MM.1S (cell line): ENCODE results near the gene RASSF1.

Experiments
- DNase-seq: peaks from one replicate; pipeline ENCODE4 v3.0.0-alpha.2; 2015
- H2AFZ ChIP-seq: fragments of 300-600 bp; sonication (generic); 2 replicates; pipeline ENCODE4 v1.6.0; 2016; ENCODE audit warnings: antibody characterized with exemption, low read length
- H3F3A ChIP-seq: fragments of 300-600 bp; sonication (generic); 2 replicates; pipeline ENCODE4 v1.6.1; 2016; ENCODE audit warnings: mild to moderate bottlenecking, antibody characterized with exemption, low read length, moderate library complexity, mixed read lengths; ENCODE audit not compliant: insufficient read depth
- H3K27ac ChIP-seq: fragments of 300-600 bp; sonication (generic); 2 replicates; pipeline ENCODE4 v1.5.1; 2016; ENCODE audit warnings: mild to moderate bottlenecking, low read length
- H3K27me3 ChIP-seq: fragments of 300-600 bp; sonication (generic); replicated peaks from 2 replicates; pipeline ENCODE4 v1.6.0; 2016; ENCODE audit warnings: low read length; ENCODE audit not compliant: insufficient read depth
- H3K36me3 ChIP-seq: fragments of 300-600 bp; sonication (generic); replicated peaks from 2 replicates; pipeline ENCODE4 v1.6.1; 2016; ENCODE audit warnings: mild to moderate bottlenecking, low read length, mixed read lengths; ENCODE audit not compliant: insufficient read depth
- H3K4me1 ChIP-seq: fragments of 300-600 bp; sonication (generic); 2 replicates; pipeline ENCODE4 v1.6.1; 2016; ENCODE audit warnings: low read length, mixed read lengths
- H3K4me2 ChIP-seq: fragments of 300-600 bp; sonication (generic); 2 replicates; pipeline ENCODE4 v1.6.0; 2016; ENCODE audit warnings: low read depth, low read length
- H3K4me3 ChIP-seq: fragments of 300-600 bp; sonication (generic); 2 replicates; pipeline ENCODE4 v1.5.1; 2016; ENCODE audit warnings: low read length, mixed read lengths
- H3K79me2 ChIP-seq: fragments of 300-600 bp; sonication (generic); 2 replicates; pipeline ENCODE4 v1.6.1; 2016; ENCODE audit warnings: mixed run types, low read length, mixed read lengths
- H3K9ac ChIP-seq: fragments of 300-600 bp; sonication (generic); 2 replicates; pipeline ENCODE4 v1.6.1; 2016; ENCODE audit warnings: low read length, mixed read lengths
- H3K9me2 ChIP-seq: fragments of 300-600 bp; sonication (generic); replicated peaks from 2 replicates; pipeline ENCODE4 v1.6.1; 2016; ENCODE audit warnings: mild to moderate bottlenecking, low read length, mixed read lengths; ENCODE audit not compliant: insufficient read depth
- H3K9me3 ChIP-seq: fragments of 300-600 bp; sonication (generic); replicated peaks from 2 replicates; pipeline ENCODE4 v1.6.1; 2016; ENCODE audit warnings: mild to moderate bottlenecking, low read length, mixed read lengths; ENCODE audit not compliant: insufficient read depth
- H4K20me1 ChIP-seq: fragments of 300-600 bp; sonication (generic); 2 replicates; pipeline ENCODE4 v1.6.1; 2016; ENCODE audit warnings: mild to moderate bottlenecking, low read length, moderate library complexity, mixed read lengths; ENCODE audit not compliant: insufficient read depth
- CTCF ChIP-seq: fragments of 300-600 bp; sonication (generic); IDR thresholded peaks from 2 replicates; pipeline ENCODE4 v1.5.1; 2016; ENCODE audit warnings: antibody characterized with exemption, low read length, mixed read lengths
- EZH2 ChIP-seq: fragments of 300-600 bp; sonication (generic); optimal IDR thresholded peaks from 2 replicates; pipeline ENCODE3; 2017; ENCODE audit warnings: low read depth, mild to moderate bottlenecking, antibody characterized with exemption, low read length, mixed read lengths
- EZH2phosphoT487 ChIP-seq: fragments of 300-600 bp; sonication (generic); IDR thresholded peaks from 2 replicates; pipeline ENCODE4 v1.6.1; 2018; ENCODE audit warnings: antibody characterized with exemption, low read length

RASSF1 gene

GRCh38 chr3:50374363-50375257 lies 34.0 kb upstream of the RASSF1 start:
- peak; percentile 64 for DNase-seq

GRCh38 chr3:50373146-50374051 lies 32.8 kb upstream of the RASSF1 start:
- TF ChIP-seq EZH2phosphoT487 (no peak), EZH2 (no peak), CTCF (no peak)
- Histone ChIP-seq H3F3A (no peaks in the 10 kb centered on the region), H3K27me3 (peaks cover 43% of the 10 kb centered on the region), H3K36me3 (no peaks in the 10 kb centered on the region), H4K20me1 (no peaks in the 10 kb centered on the region), H3K4me2 (no peak overlapping the region), H3K79me2 (no peaks in the 10 kb centered on the region), H3K27ac (no peak overlapping the region), H2AFZ (no peak overlapping the region), H3K4me1 (peaks cover 3% of the 10 kb centered on the region), H3K9ac (no peak overlapping the region), H3K9me3 (no peaks in the 10 kb centered on the region), H3K4me3 (no peak overlapping the region), H3K9me2 (no peaks in the 10 kb centered on the region)
- no peak for DNase-seq

More at GRCh38 chr3:50374363-50375257, 34.0 kb upstream of the RASSF1 start:
- Histone ChIP-seq H3K9me3 (no peaks in the 10 kb centered on the region), H3K4me2 (peak overlapping the region; percentile 51; the same call in 1 of the 2 replicates), H3K79me2 (no peaks in the 10 kb centered on the region), H3F3A (no peaks in the 10 kb centered on the region), H4K20me1 (no peaks in the 10 kb centered on the region), H3K9ac (no peak overlapping the region), H3K4me1 (peaks cover 3% of the 10 kb centered on the region), H2AFZ (no peak overlapping the region), H3K27me3 (peaks cover 41% of the 10 kb centered on the region), H3K4me3 (no peak overlapping the region), H3K36me3 (no peaks in the 10 kb centered on the region), H3K27ac (no peak overlapping the region), H3K9me2 (no peaks in the 10 kb centered on the region)
- no peak; the same call in 1 of the 2 replicates for TF ChIP-seq CTCF
- TF ChIP-seq EZH2phosphoT487 = no peak
- no peak for TF ChIP-seq EZH2

- DNase-seq = no peak
- H3K9me2 ChIP-seq = no peaks in the 10 kb centered on the region
- H3K79me2 ChIP-seq = no peaks in the 10 kb centered on the region
- no peaks in the 10 kb centered on the region for H3K9me3 ChIP-seq
- H4K20me1 ChIP-seq = no peaks in the 10 kb centered on the region
- TF ChIP-seq CTCF (no peak), EZH2 (no peak), EZH2phosphoT487 (no peak)
- peaks cover 45% of the 10 kb centered on the region for H3K27me3 ChIP-seq
- H3K9ac ChIP-seq = no peak overlapping the region
- peaks cover 3% of the 10 kb centered on the region for H3K4me1 ChIP-seq
- H3K36me3 ChIP-seq = no peaks in the 10 kb centered on the region
- no peak overlapping the region for H3K27ac ChIP-seq
- H3K4me3 ChIP-seq = no peak overlapping the region
- no peak overlapping the region for H3K4me2 ChIP-seq
- no peaks in the 10 kb centered on the region for H3F3A ChIP-seq
- H2AFZ ChIP-seq = no peak overlapping the region
Measured at GRCh38 chr3:50372349-50372748, 31.7 kb upstream of the RASSF1 start.
